GM18526 (cell line): Measurements from ENCODE around the gene LRRC46.

ENCODE experiments used
- POLR2A ChIP-seq: IDR thresholded peaks from 3 replicates; pipeline ENCODE4 v1.6.1; 2011; ENCODE audit not compliant: insufficient read length; ENCODE audit errors: extremely low read depth

The LRRC46 gene

GRCh38 chr17:47884905-47885730, 53.6 kb downstream of the LRRC46 start:
- TF ChIP-seq POLR2A: no peak
